Lower leg skin (tissue), 4 donors: ENCODE data around the gene CUEDC2. TPM values are rescaled to one million over a fixed set of nuclear protein-coding genes. Genes with fewer than 3 reads are reported as not detected.

Source experiments
- DNase-seq, 2 donors: peaks; one replicate each; pipeline ENCODE4 v3.0.0-alpha.2; 2019; ENCODE audit warnings: low spot score in 2 of 2
- H3K4me3 ChIP-seq: fragments of 200-600 bp; sonication (generic); 2 replicates; pipeline ENCODE4 v1.5.1; 2017; ENCODE audit warnings: mild to moderate bottlenecking, low read depth; ENCODE audit not compliant: poor library complexity, severe bottlenecking
- POLR2A ChIP-seq, 2 donors: fragments of 450-650 bp; IDR thresholded peaks; one replicate each; pipeline ENCODE4 v1.6.1; 2016 to 2017; ENCODE audit warnings: antibody characterized with exemption in 2 of 2, mild to moderate bottlenecking in 1 of 2, moderate library complexity in 1 of 2
- WGBS, 2 donors: methylation state at CpG; one replicate each; pipeline ENCODE4 v1.1.5; 2018; 5-methylcytosine and 5-hydroxymethylcytosine counted together
- intact Hi-C: fragments of 100-400 bp; cut with DNase I; formaldehyde crosslinking; loops from one replicate; pipeline ENCODE4 v1.15.0; 2023; ENCODE audit warnings: low total_unique reads
- total RNA-seq, 4 donors: library from RNA; depleted of rRNA; stranded (reverse); fragments of >200 nt; gene quantifications; one replicate each; pipeline ENCODE4 v1.1.0, GENCODE V29; 2016
- TF ChIP-seq, protein P1 (sequence below), 3 donors: fragments of 450-650 bp; IDR thresholded peaks; one replicate each; pipeline ENCODE4 v1.5.1; 2016; ENCODE audit warnings: antibody characterized with exemption in 3 of 3, mild to moderate bottlenecking in 3 of 3, moderate library complexity in 2 of 3

Gene CUEDC2
- total RNA-seq, 4 donors from 2014 or later = 30.3 to 51.2 (median 32.7) TPM

DNA sequence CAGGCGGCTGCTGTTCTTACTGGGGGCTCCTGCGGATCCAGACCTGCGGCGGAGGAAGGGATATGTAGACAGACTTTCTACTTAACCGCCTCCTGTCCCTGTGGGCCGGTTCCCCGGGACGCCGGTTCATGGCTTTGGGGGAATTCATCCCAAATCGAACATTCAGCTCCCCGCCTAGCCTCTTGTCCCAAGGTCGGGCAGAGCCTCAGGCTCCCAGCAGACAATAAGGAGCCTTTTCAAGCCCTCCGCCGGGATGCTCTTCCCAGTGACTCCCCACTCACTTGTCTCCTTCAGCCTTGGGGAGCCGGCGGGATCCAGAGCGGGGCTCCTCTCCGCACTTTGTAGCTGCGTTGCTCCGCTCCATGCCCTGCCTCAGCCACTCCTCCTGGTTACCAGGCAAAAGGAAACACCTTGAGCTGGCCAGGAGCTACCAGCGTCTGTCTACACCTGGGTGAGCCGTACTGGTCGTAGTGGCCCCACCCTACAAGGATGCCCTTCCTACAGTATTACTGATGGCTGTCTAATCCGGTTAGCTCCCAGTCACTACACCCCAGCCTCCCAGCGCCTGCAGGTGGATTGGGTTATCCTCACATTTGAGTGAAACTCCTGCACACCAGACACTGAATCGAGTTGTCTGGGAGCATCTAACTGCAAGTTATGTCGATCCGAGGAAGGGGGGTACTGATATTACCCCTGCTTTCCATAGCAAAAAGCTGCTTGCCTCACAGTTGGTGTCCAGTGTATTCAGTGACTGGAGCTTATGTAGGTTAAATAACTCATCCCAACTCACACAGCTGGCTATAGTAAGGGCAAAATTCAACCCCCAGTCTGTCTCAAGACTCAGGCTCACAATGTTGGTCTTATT, 19.0 kb upstream of the CUEDC2 start, which contains the start of gene C10orf95:
TSS of gene C10orf95 (minus strand) at position 439 of the 865 bp plus-strand sequence. CDS start 450 bp downstream, outside the sequence.
- intact Hi-C loops = no loop called here
- peak within 1 kb of the TSS; percentile 79 for H3K4me3 ChIP-seq
- peak in 1 of 2 donors; percentile 84 for DNase-seq
- no peak for TF ChIP-seq POLR2A (IDR thresholded peaks at IDR 0.05)
- TF ChIP-seq, protein P1, sequence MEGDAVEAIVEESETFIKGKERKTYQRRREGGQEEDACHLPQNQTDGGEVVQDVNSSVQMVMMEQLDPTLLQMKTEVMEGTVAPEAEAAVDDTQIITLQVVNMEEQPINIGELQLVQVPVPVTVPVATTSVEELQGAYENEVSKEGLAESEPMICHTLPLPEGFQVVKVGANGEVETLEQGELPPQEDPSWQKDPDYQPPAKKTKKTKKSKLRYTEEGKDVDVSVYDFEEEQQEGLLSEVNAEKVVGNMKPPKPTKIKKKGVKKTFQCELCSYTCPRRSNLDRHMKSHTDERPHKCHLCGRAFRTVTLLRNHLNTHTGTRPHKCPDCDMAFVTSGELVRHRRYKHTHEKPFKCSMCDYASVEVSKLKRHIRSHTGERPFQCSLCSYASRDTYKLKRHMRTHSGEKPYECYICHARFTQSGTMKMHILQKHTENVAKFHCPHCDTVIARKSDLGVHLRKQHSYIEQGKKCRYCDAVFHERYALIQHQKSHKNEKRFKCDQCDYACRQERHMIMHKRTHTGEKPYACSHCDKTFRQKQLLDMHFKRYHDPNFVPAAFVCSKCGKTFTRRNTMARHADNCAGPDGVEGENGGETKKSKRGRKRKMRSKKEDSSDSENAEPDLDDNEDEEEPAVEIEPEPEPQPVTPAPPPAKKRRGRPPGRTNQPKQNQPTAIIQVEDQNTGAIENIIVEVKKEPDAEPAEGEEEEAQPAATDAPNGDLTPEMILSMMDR (IDR thresholded peaks at IDR 0.05) = no peak
- 22 to 28% methylated on average over 19 to 28 of the region's 28 CpGs for WGBS, 2 donors

- WGBS, 2 donors = 0 to 1% methylated on average over 5 to 46 of the region's 104 CpGs
- TF ChIP-seq POLR2A (IDR thresholded peaks at IDR 0.05) = peak in 1 of 2 donors; percentile 6
- TF ChIP-seq, protein P1 (IDR thresholded peaks at IDR 0.05) = no peak
- peak; percentile 51 to 94 for DNase-seq
- intact Hi-C loops = no loop called here
- H3K4me3 ChIP-seq = peak overlapping the region; percentile 79
These were observed 18.2 kb upstream of the CUEDC2 start for GRCh38 chr10:102450374-102451104.

DNA sequence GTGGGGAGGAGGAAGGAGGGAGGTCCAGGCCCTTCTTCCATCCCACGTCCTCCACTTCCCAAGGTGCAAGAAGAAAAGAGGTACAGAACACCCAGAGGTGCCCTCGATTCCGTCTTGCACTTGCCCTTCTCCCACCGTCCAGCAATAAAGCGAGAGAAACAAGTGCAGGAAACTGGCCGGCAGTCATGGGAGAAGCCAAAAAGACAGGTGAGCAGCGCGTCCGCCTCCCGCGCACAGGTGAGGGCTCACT, 17.7 kb upstream of the CUEDC2 start:
- 0% methylated on average over 6 to 11 of the region's 11 CpGs for WGBS, 2 donors
- intact Hi-C loops = no loop called here
- no peak for DNase-seq
- H3K4me3 ChIP-seq = peak overlapping the region; percentile 79
- no peak for TF ChIP-seq POLR2A (IDR thresholded peaks at IDR 0.05)
- TF ChIP-seq, protein P1 (IDR thresholded peaks at IDR 0.05) = no peak

DNA sequence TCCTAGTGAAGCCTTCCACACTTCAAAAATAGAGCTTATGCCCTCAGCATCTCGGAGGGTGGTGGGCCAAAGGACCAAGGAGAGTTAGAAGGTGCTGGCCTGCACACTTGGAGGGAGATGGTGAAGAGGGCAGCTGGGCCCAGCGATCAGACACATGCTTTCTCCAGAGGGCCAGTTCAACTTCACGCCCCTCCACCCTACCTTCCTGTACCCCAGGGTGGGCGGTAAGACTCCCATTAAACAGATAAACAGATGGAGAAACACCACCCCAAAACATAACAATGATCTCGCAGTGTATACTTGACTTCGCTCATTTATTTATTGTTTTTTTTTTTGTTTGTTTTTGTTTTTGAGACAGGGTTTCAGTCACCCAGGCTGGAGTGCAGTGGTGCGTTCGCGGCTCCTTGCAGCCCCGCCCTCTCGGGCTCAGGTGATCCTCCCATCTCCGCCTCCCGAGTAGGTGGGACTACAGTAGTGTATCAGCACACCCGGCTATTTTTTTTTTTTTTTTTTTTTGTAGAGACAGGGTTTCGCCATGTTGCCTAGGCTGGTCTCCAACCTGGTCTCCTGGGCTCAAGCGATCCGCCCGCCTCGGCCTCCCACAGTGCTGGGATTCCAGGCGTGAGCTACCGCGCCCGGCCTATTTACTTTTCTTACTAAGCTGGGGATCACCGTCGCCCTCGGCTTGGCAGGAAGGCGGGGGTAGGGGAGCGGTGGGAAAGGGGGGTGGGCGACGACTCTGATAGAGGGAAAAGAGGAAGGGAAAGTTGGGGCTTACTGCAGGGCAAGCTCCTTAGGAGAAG, 17.1 kb upstream of the CUEDC2 start:
- DNase-seq = peak; percentile 78 to 92
- intact Hi-C loops = no loop called here
- peak overlapping the region; percentile 79 for H3K4me3 ChIP-seq
- TF ChIP-seq, protein P1 (IDR thresholded peaks at IDR 0.05) = no peak
- no peak for TF ChIP-seq POLR2A (IDR thresholded peaks at IDR 0.05)
- 10 to 12% methylated on average over 30 of the region's 30 CpGs for WGBS, 2 donors

GRCh38 chr10:102444851-102445250, 12.5 kb upstream of the CUEDC2 start:
- intact Hi-C loops = no loop called here
- H3K4me3 ChIP-seq = no peak overlapping the region
- DNase-seq = no peak
- no peak for TF ChIP-seq POLR2A (IDR thresholded peaks at IDR 0.05)
- TF ChIP-seq, protein P1 (IDR thresholded peaks at IDR 0.05) = no peak
- 77 to 83% methylated on average over 2 of the region's 2 CpGs for WGBS, 2 donors
